Osteoblast (primary cell): Measurements from ENCODE around the gene HIRIP3. TPM values are rescaled to one million over a fixed set of nuclear protein-coding genes. Genes with fewer than 3 reads are reported as not detected.

ENCODE experiments used
- DNase-seq: peaks from one replicate; pipeline ENCODE4 v3.0.0; 2011; ENCODE audit warnings: low spot score, mixed read lengths; ENCODE audit not compliant: insufficient read length; ENCODE audit errors: missing footprints
- H2AFZ ChIP-seq: 2 replicates; pipeline ENCODE4 v1.6.0; 2011; ENCODE audit warnings: mild to moderate bottlenecking, low read length
- H3K27ac ChIP-seq: 2 replicates; pipeline ENCODE4 v1.5.1; 2011; ENCODE audit warnings: mild to moderate bottlenecking, low read depth, low read length, moderate library complexity
- H3K27me3 ChIP-seq: 2 replicates; pipeline ENCODE4 v1.6.0; 2012; ENCODE audit warnings: mild to moderate bottlenecking, control low read depth, inconsistent platforms, low read length, moderate library complexity; ENCODE audit not compliant: insufficient read depth
- H3K36me3 ChIP-seq: 2 replicates; pipeline ENCODE4 v1.5.1; 2011; ENCODE audit warnings: mild to moderate bottlenecking, low read length, control low read depth, moderate library complexity; ENCODE audit not compliant: insufficient read depth
- H3K4me1 ChIP-seq: 2 replicates; pipeline ENCODE4 v1.5.1; 2011; ENCODE audit warnings: mild to moderate bottlenecking, low read length, control low read depth, moderate library complexity; ENCODE audit not compliant: insufficient read depth
- H3K4me2 ChIP-seq: 2 replicates; pipeline ENCODE4 v1.6.0; 2011; ENCODE audit warnings: mild to moderate bottlenecking, low read length; ENCODE audit not compliant: insufficient read depth
- H3K4me3 ChIP-seq: fragments of 200-600 bp; sonication (generic); 3 replicates; pipeline ENCODE4 v1.5.1; 2012; ENCODE audit warnings: mild to moderate bottlenecking, low read length, inconsistent platforms; ENCODE audit not compliant: insufficient read depth
- H3K79me2 ChIP-seq: 2 replicates; pipeline ENCODE4 v1.6.0; 2012; ENCODE audit warnings: mild to moderate bottlenecking, low read length, control low read depth, inconsistent platforms; ENCODE audit not compliant: insufficient read depth
- H3K9me3 ChIP-seq: 2 replicates; pipeline ENCODE4 v1.5.1; 2011; ENCODE audit warnings: low read depth, low read length, control low read depth
- H4K20me1 ChIP-seq: 2 replicates; pipeline ENCODE4 v1.6.0; 2012; ENCODE audit warnings: mild to moderate bottlenecking, low read length, control low read depth; ENCODE audit not compliant: insufficient read depth
- total RNA-seq: library from RNA; depleted of rRNA; stranded (reverse); fragments of >200 nt; gene quantifications from 2 replicates; pipeline ENCODE4 v1.2.3, GENCODE V29; 2012
- TF ChIP-seq, protein P1 (sequence below): IDR thresholded peaks from 2 replicates; pipeline ENCODE4 v1.5.1; 2011; ENCODE audit warnings: mild to moderate bottlenecking, low read depth, low read length, moderate library complexity; ENCODE audit errors: extremely low read depth

Gene HIRIP3
- total RNA-seq, 1 donor, result 5.8 TPM

DNA sequence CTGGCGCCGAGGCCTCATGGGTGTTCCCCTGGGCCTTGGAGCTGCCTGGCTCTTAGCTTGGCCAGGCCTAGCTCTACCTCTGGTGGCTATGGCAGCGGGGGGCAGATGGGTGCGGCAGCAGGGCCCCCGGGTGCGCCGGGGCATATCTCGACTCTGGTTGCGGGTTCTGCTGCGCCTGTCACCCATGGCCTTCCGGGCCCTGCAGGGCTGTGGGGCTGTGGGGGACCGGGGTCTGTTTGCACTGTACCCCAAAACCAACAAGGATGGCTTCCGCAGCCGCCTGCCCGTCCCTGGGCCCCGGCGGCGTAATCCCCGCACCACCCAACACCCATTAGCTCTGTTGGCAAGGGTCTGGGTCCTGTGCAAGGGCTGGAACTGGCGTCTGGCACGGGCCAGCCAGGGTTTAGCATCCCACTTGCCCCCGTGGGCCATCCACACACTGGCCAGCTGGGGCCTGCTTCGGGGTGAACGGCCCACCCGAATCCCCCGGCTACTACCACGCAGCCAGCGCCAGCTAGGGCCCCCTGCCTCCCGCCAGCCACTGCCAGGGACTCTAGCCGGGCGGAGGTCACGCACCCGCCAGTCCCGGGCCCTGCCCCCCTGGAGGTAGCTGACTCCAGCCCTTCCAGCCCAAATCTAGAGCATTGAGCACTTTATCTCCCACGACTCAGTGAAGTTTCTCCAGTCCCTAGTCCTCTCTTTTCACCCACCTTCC, 7.9 kb downstream of the HIRIP3 start:
- TF ChIP-seq, protein P1, sequence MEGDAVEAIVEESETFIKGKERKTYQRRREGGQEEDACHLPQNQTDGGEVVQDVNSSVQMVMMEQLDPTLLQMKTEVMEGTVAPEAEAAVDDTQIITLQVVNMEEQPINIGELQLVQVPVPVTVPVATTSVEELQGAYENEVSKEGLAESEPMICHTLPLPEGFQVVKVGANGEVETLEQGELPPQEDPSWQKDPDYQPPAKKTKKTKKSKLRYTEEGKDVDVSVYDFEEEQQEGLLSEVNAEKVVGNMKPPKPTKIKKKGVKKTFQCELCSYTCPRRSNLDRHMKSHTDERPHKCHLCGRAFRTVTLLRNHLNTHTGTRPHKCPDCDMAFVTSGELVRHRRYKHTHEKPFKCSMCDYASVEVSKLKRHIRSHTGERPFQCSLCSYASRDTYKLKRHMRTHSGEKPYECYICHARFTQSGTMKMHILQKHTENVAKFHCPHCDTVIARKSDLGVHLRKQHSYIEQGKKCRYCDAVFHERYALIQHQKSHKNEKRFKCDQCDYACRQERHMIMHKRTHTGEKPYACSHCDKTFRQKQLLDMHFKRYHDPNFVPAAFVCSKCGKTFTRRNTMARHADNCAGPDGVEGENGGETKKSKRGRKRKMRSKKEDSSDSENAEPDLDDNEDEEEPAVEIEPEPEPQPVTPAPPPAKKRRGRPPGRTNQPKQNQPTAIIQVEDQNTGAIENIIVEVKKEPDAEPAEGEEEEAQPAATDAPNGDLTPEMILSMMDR, result no peak
- no peak overlapping the region for H3K27ac ChIP-seq
- peaks cover 86% of the 10 kb centered on the region for H3K36me3 ChIP-seq
- H3K27me3 ChIP-seq, result no peaks in the 10 kb centered on the region
- peaks cover 2% of the 10 kb centered on the region for H3K79me2 ChIP-seq
- peaks cover 11% of the 10 kb centered on the region for H4K20me1 ChIP-seq
- DNase-seq, result no peak
- H2AFZ ChIP-seq, result no peak overlapping the region
- H3K4me1 ChIP-seq, result no peaks in the 10 kb centered on the region
- no peak overlapping the region for H3K4me2 ChIP-seq
- no peaks in the 10 kb centered on the region for H3K9me3 ChIP-seq
- no peak overlapping the region for H3K4me3 ChIP-seq

GRCh38 chr16:29986931-29987330, 8.5 kb downstream of the HIRIP3 start:
- no peak for DNase-seq
- no peaks in the 10 kb centered on the region for H3K27me3 ChIP-seq
- no peak overlapping the region for H2AFZ ChIP-seq
- peaks cover 87% of the 10 kb centered on the region for H3K36me3 ChIP-seq
- H4K20me1 ChIP-seq, result peaks cover 17% of the 10 kb centered on the region
- H3K27ac ChIP-seq, result no peak overlapping the region
- peaks cover 2% of the 10 kb centered on the region for H3K79me2 ChIP-seq
- H3K9me3 ChIP-seq, result no peaks in the 10 kb centered on the region
- no peaks in the 10 kb centered on the region for H3K4me1 ChIP-seq
- H3K4me3 ChIP-seq, result no peak overlapping the region
- H3K4me2 ChIP-seq, result no peak overlapping the region
- TF ChIP-seq, protein P1, result no peak

GRCh38 chr16:29986231-29986630, 9.2 kb downstream of the HIRIP3 start:
- H4K20me1 ChIP-seq, result peaks cover 20% of the 10 kb centered on the region
- DNase-seq, result no peak
- H3K4me2 ChIP-seq, result no peak overlapping the region
- no peak overlapping the region for H3K27ac ChIP-seq
- no peaks in the 10 kb centered on the region for H3K27me3 ChIP-seq
- H3K79me2 ChIP-seq, result peaks cover 2% of the 10 kb centered on the region
- peaks cover 90% of the 10 kb centered on the region for H3K36me3 ChIP-seq
- H3K4me3 ChIP-seq, result no peak overlapping the region
- no peaks in the 10 kb centered on the region for H3K9me3 ChIP-seq
- TF ChIP-seq, protein P1, result no peak
- H2AFZ ChIP-seq, result no peak overlapping the region
- H3K4me1 ChIP-seq, result no peaks in the 10 kb centered on the region

DNA sequence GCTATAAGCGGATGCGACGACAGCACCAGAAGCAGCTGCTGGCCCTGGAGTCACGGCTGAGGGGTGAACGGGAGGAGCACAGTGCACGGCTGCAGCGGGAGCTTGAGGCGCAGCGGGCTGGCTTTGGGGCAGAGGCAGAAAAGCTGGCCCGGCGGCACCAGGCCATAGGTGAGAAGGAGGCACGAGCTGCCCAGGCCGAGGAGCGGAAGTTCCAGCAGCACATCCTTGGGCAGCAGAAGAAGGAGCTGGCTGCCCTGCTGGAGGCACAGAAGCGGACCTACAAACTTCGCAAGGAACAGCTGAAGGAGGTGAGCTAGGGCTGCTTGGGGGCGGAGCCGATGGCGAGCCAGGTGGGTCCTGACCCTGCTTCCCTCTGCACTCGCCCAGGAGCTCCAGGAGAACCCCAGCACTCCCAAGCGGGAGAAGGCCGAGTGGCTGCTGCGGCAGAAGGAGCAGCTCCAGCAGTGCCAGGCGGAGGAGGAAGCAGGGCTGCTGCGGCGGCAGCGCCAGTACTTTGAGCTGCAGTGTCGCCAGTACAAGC, 10.1 kb downstream of the HIRIP3 start:
- no peak overlapping the region for H3K4me2 ChIP-seq
- no peaks in the 10 kb centered on the region for H3K27me3 ChIP-seq
- H3K4me1 ChIP-seq, result no peaks in the 10 kb centered on the region
- H4K20me1 ChIP-seq, result peaks cover 20% of the 10 kb centered on the region
- TF ChIP-seq, protein P1, result no peak
- peaks cover 6% of the 10 kb centered on the region for H3K79me2 ChIP-seq
- no peak overlapping the region for H2AFZ ChIP-seq
- no peak overlapping the region for H3K4me3 ChIP-seq
- no peaks in the 10 kb centered on the region for H3K9me3 ChIP-seq
- H3K27ac ChIP-seq, result no peak overlapping the region
- peaks cover 94% of the 10 kb centered on the region for H3K36me3 ChIP-seq
- DNase-seq, result no peak
